SK-N-DZ (cell line): ENCODE measurements around the gene MTF1.

ENCODE experiments used
- DNase-seq: peaks from one replicate; pipeline ENCODE4 v3.0.0-alpha.2; 2015; ENCODE audit warnings: low spot score

The MTF1 gene

GRCh38 chr1:37831809-37832208 lies 27.6 kb downstream of the MTF1 start:
- DNase-seq = no peak

- no peak for DNase-seq
Measured at GRCh38 chr1:37831109-37831508, 28.3 kb downstream of the MTF1 start.

DNA sequence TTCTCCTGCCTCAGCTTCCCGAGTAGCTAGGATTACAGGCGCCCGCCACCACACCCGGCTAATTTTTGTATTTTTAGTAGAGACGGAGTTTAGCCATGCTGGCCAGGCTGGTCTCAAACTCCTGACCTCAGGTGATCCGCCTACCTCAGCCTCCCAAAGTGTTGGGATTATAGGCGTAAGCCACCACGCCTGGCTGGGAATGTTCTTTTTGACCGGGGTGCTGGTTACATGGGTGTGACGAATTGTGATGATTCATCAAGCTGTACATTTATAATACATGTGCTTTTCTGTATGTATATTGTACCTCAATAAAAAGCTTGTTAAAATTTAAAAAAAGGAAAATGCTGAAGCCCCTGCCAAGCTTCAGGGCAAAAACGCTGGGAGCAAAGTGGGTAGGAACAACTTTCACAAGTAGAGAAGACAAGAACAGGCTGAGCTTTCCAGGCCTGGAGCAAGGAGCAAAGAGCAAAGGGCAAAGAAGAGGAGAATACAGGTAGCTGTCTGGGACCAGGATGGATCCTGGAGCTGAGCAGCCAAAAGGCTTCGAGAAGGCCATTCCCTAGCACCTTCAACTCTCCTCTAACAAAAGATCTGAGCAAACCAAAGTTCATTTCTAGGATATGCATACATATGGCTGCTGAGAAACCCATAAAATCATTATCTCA lies 30.9 kb downstream of the MTF1 start:
- no peak for DNase-seq

GRCh38 chr1:37825506-37825905 lies 33.9 kb downstream of the MTF1 start:
- no peak for DNase-seq

- DNase-seq = no peak
Measured at GRCh38 chr1:37824001-37824400, 35.4 kb downstream of the MTF1 start.

GRCh38 chr1:37822906-37823815 lies 36.2 kb downstream of the MTF1 start:
- no peak for DNase-seq

GRCh38 chr1:37821481-37821880 lies 37.9 kb downstream of the MTF1 start:
- DNase-seq = no peak

DNA sequence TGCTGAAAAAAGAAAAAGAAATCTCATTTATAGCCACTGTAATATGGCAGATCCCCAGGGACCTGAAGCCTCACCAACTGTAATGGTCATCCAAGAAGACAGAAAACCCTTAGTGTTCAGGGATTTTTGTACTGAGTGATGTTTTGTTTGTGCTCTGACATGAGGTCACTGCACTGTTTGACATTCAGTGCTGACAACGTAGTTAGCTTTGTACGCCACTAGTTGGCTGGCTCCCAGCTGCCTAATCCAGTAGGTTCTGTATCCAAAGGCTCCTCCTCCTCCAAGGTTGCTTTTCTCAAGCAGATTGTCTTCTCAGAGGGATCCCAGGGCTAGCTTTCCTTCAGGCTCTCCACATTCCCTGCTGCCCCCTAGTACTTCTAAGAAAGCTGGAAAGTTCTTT lies 41.9 kb downstream of the MTF1 start:
- DNase-seq = no peak

- no peak for DNase-seq
Measured at GRCh38 chr1:37814252-37814651, 45.1 kb downstream of the MTF1 start.

DNA sequence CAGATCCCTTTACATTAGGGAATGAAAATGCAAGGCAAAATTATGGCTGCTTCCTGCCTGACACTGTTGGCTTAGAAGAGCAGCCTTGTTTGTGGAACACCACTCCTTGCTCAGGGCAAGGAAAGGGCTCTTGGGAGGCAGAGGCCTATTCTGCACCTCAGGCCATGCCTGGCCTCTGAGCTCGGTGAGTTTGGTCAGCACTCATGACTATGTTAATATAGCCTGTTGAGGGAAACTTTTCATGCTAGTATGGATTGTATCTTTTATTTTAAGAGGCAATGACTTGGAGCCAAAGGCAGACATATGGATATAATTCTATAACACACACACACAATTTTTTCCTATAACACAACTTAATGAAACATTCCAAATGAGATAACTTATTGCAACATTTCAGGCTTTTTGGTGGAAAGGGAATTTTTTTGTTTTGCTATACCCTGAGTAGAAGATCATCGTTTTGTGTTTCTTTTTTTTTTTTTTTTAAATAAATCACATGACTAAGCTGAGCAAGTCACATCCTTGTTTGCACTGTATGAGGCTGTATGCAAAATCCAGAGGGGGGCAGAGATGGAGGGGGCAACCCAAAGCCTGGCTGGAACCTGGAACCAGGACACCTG lies 45.8 kb downstream of the MTF1 start:
- no peak for DNase-seq

DNA sequence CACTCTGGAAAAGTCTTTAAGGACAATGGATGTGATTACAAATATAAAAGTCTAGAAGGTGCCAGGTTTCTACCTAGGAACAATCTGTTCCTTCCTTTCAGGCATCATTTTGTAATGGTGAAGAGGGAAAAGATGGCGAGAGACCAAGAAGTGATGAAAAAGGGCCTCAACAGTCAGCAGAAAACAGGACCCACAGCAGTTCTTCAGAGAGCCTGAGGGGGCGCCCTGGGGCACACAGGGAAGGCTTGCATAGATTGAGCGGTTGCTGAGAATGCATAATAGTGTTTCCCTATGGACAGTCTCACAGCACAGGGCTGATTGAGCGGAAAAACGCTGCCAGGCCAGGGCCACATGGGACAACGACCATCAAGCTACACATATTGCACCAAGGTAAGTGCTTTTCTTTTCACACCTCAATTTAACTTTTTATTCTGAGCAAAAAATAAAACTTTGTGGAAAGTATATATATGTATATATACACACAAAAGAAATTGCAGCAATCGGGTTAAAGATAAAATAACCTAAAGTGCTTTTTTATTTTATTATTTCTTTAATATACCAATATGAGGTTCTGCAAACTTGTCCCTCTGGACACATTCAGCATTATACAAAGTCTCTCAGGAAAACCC lies 48.3 kb downstream of the MTF1 start:
- peak; percentile 72 for DNase-seq

- no peak for DNase-seq
Measured at GRCh38 chr1:37809942-37810341, 49.5 kb downstream of the MTF1 start.

- peak; percentile 70 for DNase-seq
Measured at GRCh38 chr1:37808369-37809319, 50.7 kb downstream of the MTF1 start.

GRCh38 chr1:37807555-37808368 lies 51.6 kb downstream of the MTF1 start, which contains the start of the genes C1orf122 and YRDC:
Gene C1orf122 (plus strand): TSS chr1:37807790. CDS start chr1:37808405, 615 bp downstream.
Gene YRDC (minus strand): TSS chr1:37808208. CDS start chr1:37808180, 28 bp downstream.
- peak; percentile 91 for DNase-seq

GRCh38 chr1:37807220-37807554 lies 52.2 kb downstream of the MTF1 start:
- DNase-seq = no peak

- DNase-seq = no peak
Measured at GRCh38 chr1:37802439-37802838, 57.0 kb downstream of the MTF1 start.

GRCh38 chr1:37797750-37798345 lies 61.5 kb downstream of the MTF1 start:
- no peak for DNase-seq

DNA sequence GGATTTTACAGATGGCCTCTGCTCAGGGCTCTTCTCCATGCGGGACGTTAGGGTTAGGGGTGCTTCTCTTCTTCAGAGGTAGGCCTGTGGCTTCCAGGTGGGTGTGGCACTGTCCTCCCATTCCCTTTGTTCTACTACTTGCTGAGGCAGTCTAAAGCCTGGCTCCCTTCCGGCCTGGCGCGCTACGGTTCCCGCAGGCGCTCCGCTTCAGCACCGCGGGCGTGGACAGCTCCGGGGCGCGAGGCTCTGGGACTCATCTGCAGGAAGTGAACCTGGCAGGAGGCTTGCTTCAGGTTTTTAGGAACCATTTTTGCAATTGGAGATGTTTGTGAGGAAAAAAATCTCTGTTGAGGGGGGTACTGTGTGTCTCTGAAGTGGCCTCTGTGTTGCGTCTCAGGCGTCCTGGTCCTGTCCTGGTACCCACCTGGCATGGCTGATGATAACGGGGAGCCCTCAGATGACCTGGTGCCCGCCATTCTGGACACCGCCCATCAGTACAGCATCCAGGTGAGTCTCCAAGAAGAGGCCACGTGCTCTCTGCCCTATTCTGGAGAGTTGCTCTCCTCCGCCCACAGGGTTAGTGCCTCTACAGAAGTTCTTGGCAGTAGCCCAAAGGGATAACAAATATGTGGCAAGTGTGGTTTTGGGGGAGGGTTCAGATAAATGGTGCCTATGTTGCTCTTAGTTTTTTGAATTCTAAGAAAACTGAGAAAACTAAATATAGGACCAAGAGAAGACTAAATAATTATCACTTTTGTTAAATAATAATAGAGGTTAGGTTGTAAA lies 63.9 kb downstream of the MTF1 start:
- DNase-seq = peak; percentile 27
